Parathyroid adenoma (tissue), 2 donors: ENCODE results near the gene IARS2.

Experiments used
- H2AFZ ChIP-seq: fragments of 300-600 bp; sonication (generic); one replicate; pipeline ENCODE4 v1.7.0; 2017; ENCODE audit warnings: antibody characterized with exemption, mild to moderate bottlenecking
- H3K27ac ChIP-seq: fragments of 300-600 bp; sonication (generic); one replicate; pipeline ENCODE4 v1.7.0; 2017
- H3K27me3 ChIP-seq: fragments of 300-600 bp; sonication (generic); one replicate; pipeline ENCODE4 v1.7.0; 2017; ENCODE audit warnings: low read length; ENCODE audit not compliant: control insufficient read depth, insufficient read depth
- H3K36me3 ChIP-seq: fragments of 300-600 bp; sonication (generic); one replicate; pipeline ENCODE4 v1.7.0; 2017; ENCODE audit warnings: low read length; ENCODE audit not compliant: control insufficient read depth, insufficient read depth
- H3K4me1 ChIP-seq: fragments of 300-600 bp; sonication (generic); one replicate; pipeline ENCODE4 v1.7.0; 2017; ENCODE audit warnings: control low read depth
- H3K4me2 ChIP-seq: fragments of 300-600 bp; sonication (generic); one replicate; pipeline ENCODE4 v1.7.0; 2017; ENCODE audit warnings: low read length
- H3K4me3 ChIP-seq: fragments of 300-600 bp; sonication (generic); one replicate; pipeline ENCODE4 v1.7.0; 2017; ENCODE audit warnings: low read depth, low read length
- H3K79me2 ChIP-seq: fragments of 300-600 bp; sonication (generic); one replicate; pipeline ENCODE4 v1.7.0; 2017; ENCODE audit warnings: control low read depth
- H3K9ac ChIP-seq: fragments of 300-600 bp; sonication (generic); one replicate; pipeline ENCODE4 v1.7.0; 2017; ENCODE audit warnings: mild to moderate bottlenecking
- H3K9me3 ChIP-seq: fragments of 300-600 bp; sonication (generic); one replicate; pipeline ENCODE4 v1.7.0; 2017; ENCODE audit warnings: low read length; ENCODE audit not compliant: control insufficient read depth
- TF ChIP-seq, protein P1 (sequence below): fragments of 300-600 bp; sonication (generic); IDR thresholded peaks from one replicate; pipeline ENCODE4 v1.7.0; 2017; ENCODE audit warnings: antibody characterized with exemption, mild to moderate bottlenecking
- donor health status: primary hyperparathyroidism.

IARS2 gene

DNA sequence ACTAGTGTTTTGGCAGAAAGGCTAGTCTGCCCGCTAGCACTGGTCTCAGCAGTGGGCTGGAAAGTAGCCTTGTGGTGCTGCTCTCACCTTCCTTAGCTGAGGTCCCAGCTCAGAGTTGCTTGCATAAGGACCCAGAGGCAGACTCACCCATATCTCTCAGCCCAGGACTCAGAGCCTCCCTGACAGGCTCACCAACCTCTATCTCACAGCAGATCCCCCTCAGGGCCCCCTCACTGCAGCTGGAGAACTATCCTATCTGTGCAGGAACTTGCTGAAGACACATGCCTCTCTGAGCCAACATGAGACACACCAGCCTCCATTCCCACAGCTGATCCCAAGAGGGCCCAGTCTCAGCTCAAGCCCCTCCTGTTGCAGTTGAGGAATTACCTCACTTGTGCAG, 82.6 kb downstream of the IARS2 start:
- Histone ChIP-seq H3K4me2 (no peak overlapping the region), H3K9ac (no peak overlapping the region), H3K4me3 (no peak overlapping the region), H3K27ac (no peak overlapping the region), H3K36me3 (no peaks in the 10 kb centered on the region), H3K4me1 (no peaks in the 10 kb centered on the region), H3K27me3 (no peaks in the 10 kb centered on the region), H2AFZ (no peak overlapping the region), H3K9me3 (no peaks in the 10 kb centered on the region), H3K79me2 (no peaks in the 10 kb centered on the region)
- TF ChIP-seq, protein P1, sequence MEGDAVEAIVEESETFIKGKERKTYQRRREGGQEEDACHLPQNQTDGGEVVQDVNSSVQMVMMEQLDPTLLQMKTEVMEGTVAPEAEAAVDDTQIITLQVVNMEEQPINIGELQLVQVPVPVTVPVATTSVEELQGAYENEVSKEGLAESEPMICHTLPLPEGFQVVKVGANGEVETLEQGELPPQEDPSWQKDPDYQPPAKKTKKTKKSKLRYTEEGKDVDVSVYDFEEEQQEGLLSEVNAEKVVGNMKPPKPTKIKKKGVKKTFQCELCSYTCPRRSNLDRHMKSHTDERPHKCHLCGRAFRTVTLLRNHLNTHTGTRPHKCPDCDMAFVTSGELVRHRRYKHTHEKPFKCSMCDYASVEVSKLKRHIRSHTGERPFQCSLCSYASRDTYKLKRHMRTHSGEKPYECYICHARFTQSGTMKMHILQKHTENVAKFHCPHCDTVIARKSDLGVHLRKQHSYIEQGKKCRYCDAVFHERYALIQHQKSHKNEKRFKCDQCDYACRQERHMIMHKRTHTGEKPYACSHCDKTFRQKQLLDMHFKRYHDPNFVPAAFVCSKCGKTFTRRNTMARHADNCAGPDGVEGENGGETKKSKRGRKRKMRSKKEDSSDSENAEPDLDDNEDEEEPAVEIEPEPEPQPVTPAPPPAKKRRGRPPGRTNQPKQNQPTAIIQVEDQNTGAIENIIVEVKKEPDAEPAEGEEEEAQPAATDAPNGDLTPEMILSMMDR = no peak

DNA sequence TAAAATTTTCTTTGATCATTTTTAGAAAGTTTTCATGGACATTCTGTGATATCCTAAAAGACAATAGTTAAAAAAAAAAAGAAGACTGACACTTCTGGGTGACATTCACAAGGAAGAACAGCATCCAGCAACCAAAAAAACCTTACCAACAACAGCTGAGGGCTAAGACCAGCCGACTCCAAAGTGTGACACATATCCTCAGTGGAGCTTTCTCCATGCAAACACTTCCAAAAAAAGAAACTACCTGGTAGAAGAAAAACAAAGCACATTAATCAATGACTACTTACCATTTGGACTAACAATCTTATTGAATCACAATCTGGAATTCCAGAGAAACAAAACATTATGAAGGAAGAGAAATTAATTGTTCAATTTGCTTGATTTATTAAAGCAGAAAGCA, 88.2 kb downstream of the IARS2 start:
- Histone ChIP-seq H3K36me3 (no peaks in the 10 kb centered on the region), H3K9ac (no peak overlapping the region), H3K9me3 (no peaks in the 10 kb centered on the region), H3K4me2 (no peak overlapping the region), H3K4me3 (no peak overlapping the region), H3K27me3 (no peaks in the 10 kb centered on the region), H2AFZ (no peak overlapping the region), H3K79me2 (no peaks in the 10 kb centered on the region), H3K27ac (no peak overlapping the region), H3K4me1 (no peaks in the 10 kb centered on the region)
- TF ChIP-seq, protein P1 = no peak

DNA sequence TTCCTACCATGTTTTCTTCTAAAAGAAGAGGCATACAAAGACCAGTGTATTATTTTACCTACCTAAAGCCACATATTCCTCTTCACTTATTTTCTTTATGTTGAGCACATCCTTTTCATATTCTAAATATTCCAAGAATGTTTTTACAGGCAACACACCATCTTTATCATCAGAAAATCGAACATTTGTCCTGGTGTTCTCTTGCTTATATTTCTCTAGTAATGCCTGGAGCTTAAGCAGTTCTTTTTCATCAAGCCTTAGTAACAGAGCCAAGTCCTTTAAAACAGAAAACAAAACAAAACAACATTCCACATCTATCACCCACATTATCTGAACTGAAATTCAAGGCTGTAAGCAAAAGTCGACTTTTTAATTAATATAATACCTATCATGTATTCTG, 88.7 kb downstream of the IARS2 start:
- peak overlapping the region; percentile 15 for H3K27ac ChIP-seq
- H3K4me3 ChIP-seq = no peak overlapping the region
- TF ChIP-seq, protein P1 = no peak
- H2AFZ ChIP-seq = no peak overlapping the region
- no peak overlapping the region for H3K9ac ChIP-seq
- H3K27me3 ChIP-seq = no peaks in the 10 kb centered on the region
- H3K36me3 ChIP-seq = no peaks in the 10 kb centered on the region
- H3K4me1 ChIP-seq = no peaks in the 10 kb centered on the region
- H3K79me2 ChIP-seq = no peaks in the 10 kb centered on the region
- H3K9me3 ChIP-seq = no peaks in the 10 kb centered on the region
- peak overlapping the region; percentile 11 for H3K4me2 ChIP-seq

DNA sequence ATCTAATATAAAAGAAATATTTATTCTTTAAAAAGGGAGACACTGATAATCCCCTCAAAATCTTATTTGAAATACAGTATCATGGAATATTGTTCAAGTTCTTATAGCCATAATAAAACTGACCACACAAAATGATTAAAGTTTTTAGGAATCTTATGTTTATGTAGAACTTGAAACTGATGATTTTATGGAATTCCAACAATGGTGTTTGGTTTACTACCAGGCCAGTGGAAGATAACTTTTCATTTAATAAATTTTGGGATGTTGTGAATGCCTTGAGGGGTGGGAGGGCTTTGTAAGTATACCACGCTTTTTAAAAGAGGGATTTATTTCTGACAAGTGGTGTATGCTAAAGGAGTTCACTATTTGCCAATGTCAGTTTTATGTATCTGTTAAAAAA, 90.6 kb downstream of the IARS2 start:
- no peak overlapping the region for H3K4me2 ChIP-seq
- no peaks in the 10 kb centered on the region for H3K79me2 ChIP-seq
- no peaks in the 10 kb centered on the region for H3K36me3 ChIP-seq

DNA sequence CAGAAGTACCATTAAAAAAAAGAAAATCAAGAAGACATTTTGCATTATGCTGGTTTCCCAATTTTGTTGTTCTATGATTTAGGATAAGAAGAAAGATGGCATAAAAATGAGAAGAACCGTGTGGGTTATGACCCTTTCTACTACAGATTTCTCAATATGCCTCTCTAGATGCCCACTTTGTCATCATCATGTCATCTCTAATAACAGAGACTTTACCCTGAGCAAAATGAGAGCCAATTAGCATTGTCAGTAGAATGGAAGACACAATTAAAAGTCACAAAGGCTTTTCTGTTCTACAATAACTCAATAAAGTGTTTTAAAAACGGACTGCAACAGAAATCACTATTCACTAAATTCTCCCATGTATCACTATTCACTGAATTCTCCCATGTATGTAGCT, 92.8 kb downstream of the IARS2 start:
- Histone ChIP-seq H3K4me1 (no peaks in the 10 kb centered on the region), H3K79me2 (no peaks in the 10 kb centered on the region), H3K27ac (no peak overlapping the region), H2AFZ (no peak overlapping the region), H3K9ac (no peak overlapping the region), H3K27me3 (no peaks in the 10 kb centered on the region), H3K4me3 (no peak overlapping the region), H3K36me3 (no peaks in the 10 kb centered on the region), H3K4me2 (no peak overlapping the region), H3K9me3 (no peaks in the 10 kb centered on the region)
- TF ChIP-seq, protein P1 = no peak

More for the DNA sequence above, 90.6 kb downstream of the IARS2 start:
- TF ChIP-seq, protein P1 = no peak
- Histone ChIP-seq H3K27me3 (no peaks in the 10 kb centered on the region), H3K9ac (no peak overlapping the region), H3K4me3 (no peak overlapping the region), H2AFZ (no peak overlapping the region), H3K4me1 (no peaks in the 10 kb centered on the region), H3K27ac (no peak overlapping the region), H3K9me3 (no peaks in the 10 kb centered on the region)
